WTC11 (cell line): ENCODE data around the gene TSPAN10. TPM values are rescaled to one million over a fixed set of nuclear protein-coding genes. Genes with fewer than 3 reads are reported as not detected.

ENCODE experiments used
- ATAC-seq: fragments of 200-7000 bp; cut with Tn5 transposase; 2 replicates; pipeline ENCODE4 v1.10.0; 2021; ENCODE audit warnings: mild to moderate bottlenecking, moderate library complexity
- CTCF ChIA-PET: fragments of 300-600 bp; sonication (Branson Sonifier 250); formaldehyde crosslinking; loops from one replicate; lab custom pipeline; 2021; ENCODE audit warnings: antibody characterized with exemption; lab: Charles Lee
- POLR2A ChIA-PET: fragments of 350-600 bp; sonication (Branson Sonifier 250); formaldehyde crosslinking; loops from one replicate; lab custom pipeline; 2021; ENCODE audit warnings: antibody characterized with exemption; lab: Charles Lee
- DNase-seq: peaks from one replicate; pipeline ENCODE4 v3.0.0; 2021; ENCODE audit warnings: low spot score
- H3K27ac Mint-ChIP-seq: 2 replicates; pipeline ENCODE4 v1.8.0; 2021; ENCODE audit warnings: mixed read lengths
- H3K27me3 Mint-ChIP-seq: 2 replicates; pipeline ENCODE4 v1.8.0; 2021; ENCODE audit warnings: low read depth, mild to moderate bottlenecking, moderate library complexity, mixed read lengths
- H3K36me3 Mint-ChIP-seq: 2 replicates; pipeline ENCODE4 v1.8.0; 2021; ENCODE audit warnings: mixed read lengths
- H3K4me1 Mint-ChIP-seq: 2 replicates; pipeline ENCODE4 v1.8.0; 2022; ENCODE audit warnings: mixed read lengths
- H3K4me3 Mint-ChIP-seq: 2 replicates; pipeline ENCODE4 v1.8.0; 2021; ENCODE audit warnings: mild to moderate bottlenecking, moderate library complexity, mixed read lengths
- H3K9me3 Mint-ChIP-seq: 2 replicates; pipeline ENCODE4 v1.8.0; 2021; ENCODE audit warnings: mixed read lengths
- AR ChIP-seq: fragments of 250-450 bp; sonication (Bioruptor Pico); IDR thresholded peaks from 2 replicates; pipeline ENCODE4 v1.9.0; 2021; ENCODE audit warnings: mild to moderate bottlenecking
- ATF6 ChIP-seq: sonication (generic); formaldehyde crosslinking; IDR thresholded peaks from 2 replicates; pipeline ENCODE4 v1.8.1; 2023; ENCODE audit warnings: mild to moderate bottlenecking, missing genetic modification reagents
- E2F4 ChIP-seq: sonication (generic); formaldehyde crosslinking; IDR thresholded peaks from 2 replicates; pipeline ENCODE4 v1.8.1; 2022; ENCODE audit warnings: low read depth, mild to moderate bottlenecking, moderate library complexity, missing genetic modification reagents, borderline replicate concordance
- HMGA2 ChIP-seq: fragments of 250-450 bp; sonication (Bioruptor Pico); IDR thresholded peaks from 2 replicates; pipeline ENCODE4 v1.4.0; 2021; ENCODE audit warnings: mild to moderate bottlenecking, moderate library complexity
- JUN ChIP-seq: sonication (generic); formaldehyde crosslinking; IDR thresholded peaks from 2 replicates; pipeline ENCODE4 v1.8.0; 2023; ENCODE audit warnings: mild to moderate bottlenecking, missing genetic modification reagents
- MAX ChIP-seq: sonication (generic); formaldehyde crosslinking; IDR thresholded peaks from 2 replicates; pipeline ENCODE4 v1.8.0; 2022; ENCODE audit warnings: mild to moderate bottlenecking, missing genetic modification reagents
- MLX ChIP-seq: sonication (generic); formaldehyde crosslinking; IDR thresholded peaks from 2 replicates; pipeline ENCODE4 v1.8.1; 2023; ENCODE audit warnings: mild to moderate bottlenecking, missing genetic modification reagents, moderate library complexity
- NFATC4 ChIP-seq: fragments of 250-450 bp; sonication (Bioruptor Pico); IDR thresholded peaks from 2 replicates; pipeline ENCODE4 v1.9.0; 2021; ENCODE audit warnings: mild to moderate bottlenecking
- NR2C2 ChIP-seq: sonication (generic); formaldehyde crosslinking; IDR thresholded peaks from 2 replicates; pipeline ENCODE4 v1.8.0; 2022; ENCODE audit warnings: mild to moderate bottlenecking, missing genetic modification reagents
- PREB ChIP-seq: sonication (generic); formaldehyde crosslinking; IDR thresholded peaks from 2 replicates; pipeline ENCODE4 v1.8.1; 2022; ENCODE audit warnings: mild to moderate bottlenecking, missing genetic modification reagents, moderate library complexity, borderline replicate concordance
- SMAD4 ChIP-seq: sonication (generic); formaldehyde crosslinking; IDR thresholded peaks from 2 replicates; pipeline ENCODE4 v1.8.0; 2022; ENCODE audit warnings: mild to moderate bottlenecking, missing genetic modification reagents
- USF2 ChIP-seq: sonication (generic); formaldehyde crosslinking; IDR thresholded peaks from 2 replicates; pipeline ENCODE4 v1.8.1; 2023; ENCODE audit warnings: mild to moderate bottlenecking, missing genetic modification reagents, moderate library complexity
- ZBTB21 ChIP-seq: sonication (generic); formaldehyde crosslinking; IDR thresholded peaks from 2 replicates; pipeline ENCODE4 v1.8.1; 2023; ENCODE audit warnings: mild to moderate bottlenecking, missing genetic modification reagents, borderline replicate concordance
- ZNF263 ChIP-seq: sonication (generic); formaldehyde crosslinking; IDR thresholded peaks from 2 replicates; pipeline ENCODE4 v1.8.1; 2022; ENCODE audit warnings: low read depth, mild to moderate bottlenecking, moderate library complexity, missing genetic modification reagents
- ZNF425 ChIP-seq: fragments of 250-450 bp; sonication (Bioruptor Pico); conservative IDR thresholded peaks from 2 replicates; pipeline ENCODE4 v1.9.0; 2021; ENCODE audit warnings: mild to moderate bottlenecking
- total RNA-seq: library from RNA; stranded (reverse); gene quantifications from 3 replicates; pipeline ENCODE4 v1.2.3, GENCODE V29; 2021

Gene TSPAN10
- total RNA-seq, 1 experiment from 2014 or later = 1.5 TPM

- no peak for TF ChIP-seq AR (CRISPR knock-in tag)
- TF ChIP-seq NR2C2 (CRISPR knock-in tag) = no peak
These were observed 45.0 kb upstream of the TSPAN10 start (continued) for GRCh38 chr17:81591971-81592370.

GRCh38 chr17:81593105-81593871 is 43.7 kb upstream of the TSPAN10 start:
- H3K36me3 Mint-ChIP-seq = peaks cover 58% of the 10 kb centered on the region
- ChIA-PET POLR2A (no interaction called here), CTCF (interaction anchor here (0.7 kb wide), 1 partner anchor 229 kb away, joined by 4 read pairs; no protein-coding TSS in a partner anchor)
- no peaks in the 10 kb centered on the region for H3K27me3 Mint-ChIP-seq
- DNase-seq (no peak), ATAC-seq (no peak)
- no peaks in the 10 kb centered on the region for H3K9me3 Mint-ChIP-seq
- no peaks in the 10 kb centered on the region for H3K4me1 Mint-ChIP-seq
- TF ChIP-seq ZNF425 (CRISPR knock-in tag) = no peak
- TF ChIP-seq SMAD4 = no peak
- TF ChIP-seq ATF6 (CRISPR knock-in tag) = no peak
- no peak for TF ChIP-seq PREB (CRISPR knock-in tag)
- TF ChIP-seq HMGA2 (CRISPR knock-in tag) = no peak
- no peak for TF ChIP-seq NFATC4
- TF ChIP-seq MLX (CRISPR knock-in tag) = no peak
- no peak for TF ChIP-seq ZBTB21 (CRISPR knock-in tag)
- TF ChIP-seq E2F4 (CRISPR knock-in tag) = no peak
- TF ChIP-seq ZNF263 (CRISPR knock-in tag) = no peak
- no peak for TF ChIP-seq USF2
- no peak for TF ChIP-seq JUN
- no peak for TF ChIP-seq MAX (CRISPR knock-in tag)
- H3K4me3 Mint-ChIP-seq = no peak overlapping the region
- H3K27ac Mint-ChIP-seq = peak overlapping the region; percentile 61; the same call in 1 of the 2 replicates
